H1 (cell line): ENCODE measurements around the gene CPD.

Experiments used
- CEBPB ChIP-seq: IDR thresholded peaks from 2 replicates; pipeline ENCODE4 v1.6.1; 2012; ENCODE audit warnings: low read depth, low read length
- EZH2 ChIP-seq: fragments of 200-600 bp; sonication (generic); IDR thresholded peaks from 2 replicates; pipeline ENCODE4 v1.7.1; 2012; ENCODE audit warnings: low read depth, mild to moderate bottlenecking, moderate library complexity, low read length, inconsistent platforms; ENCODE audit not compliant: severe bottlenecking
- GTF2F1 ChIP-seq: IDR thresholded peaks from 2 replicates; pipeline ENCODE4 v1.6.1; 2012; ENCODE audit warnings: low read depth, low read length, improper control_type of control experiment, borderline replicate concordance
- JUND ChIP-seq: IDR thresholded peaks from 2 replicates; pipeline ENCODE4 v1.6.1; 2011; ENCODE audit warnings: mild to moderate bottlenecking, improper control_type of control experiment, low read length
- PHF8 ChIP-seq: fragments of 200-600 bp; sonication (generic); conservative IDR thresholded peaks from 2 replicates; pipeline ENCODE4 v1.7.1; 2012; ENCODE audit warnings: low read depth, mild to moderate bottlenecking, inconsistent platforms, low read length, moderate library complexity
- POLR2A ChIP-seq, 2 experiments: IDR thresholded peaks; 1 replicate in 1 of 2; 2 replicates in 1 of 2; pipeline ENCODE4 v1.6.1; 2011; ENCODE audit warnings: low read depth in 2 of 2, low read length in 2 of 2, mild to moderate bottlenecking in 2 of 2; ENCODE audit errors: control extremely low read depth in 1 of 2
- POLR2AphosphoS5 ChIP-seq: IDR thresholded peaks from 2 replicates; pipeline ENCODE4 v1.6.1; 2011; ENCODE audit warnings: low read depth, low read length
- RBBP5 ChIP-seq: IDR thresholded peaks from 2 replicates; pipeline ENCODE4 v1.7.1; 2012; ENCODE audit warnings: low read depth, mild to moderate bottlenecking, inconsistent platforms, low read length, moderate library complexity, borderline replicate concordance
- RXRA ChIP-seq: IDR thresholded peaks from 2 replicates; pipeline ENCODE4 v1.6.1; 2011; ENCODE audit warnings: low read depth, mild to moderate bottlenecking, low read length, moderate library complexity; ENCODE audit not compliant: insufficient read depth
- SP1 ChIP-seq: IDR thresholded peaks from 2 replicates; pipeline ENCODE4 v1.6.1; 2011; ENCODE audit warnings: low read depth, low read length
- SP4 ChIP-seq: IDR thresholded peaks from 2 replicates; pipeline ENCODE4 v1.6.1; 2012; ENCODE audit warnings: low read length, inconsistent platforms
- TF ChIP-seq, protein P1 (sequence below), 3 experiments: IDR thresholded peaks; 1 replicate in 2 of 3; 2 replicates in 1 of 3; pipeline versions ENCODE4 v1.5.1 to v1.6.1; 2011; ENCODE audit warnings: low read length in 3 of 3, mild to moderate bottlenecking in 3 of 3, inconsistent platforms in 2 of 3, low read depth in 1 of 3, moderate library complexity in 1 of 3; ENCODE audit not compliant: insufficient read depth in 1 of 3; ENCODE audit errors: control extremely low read depth in 1 of 3

DNA sequence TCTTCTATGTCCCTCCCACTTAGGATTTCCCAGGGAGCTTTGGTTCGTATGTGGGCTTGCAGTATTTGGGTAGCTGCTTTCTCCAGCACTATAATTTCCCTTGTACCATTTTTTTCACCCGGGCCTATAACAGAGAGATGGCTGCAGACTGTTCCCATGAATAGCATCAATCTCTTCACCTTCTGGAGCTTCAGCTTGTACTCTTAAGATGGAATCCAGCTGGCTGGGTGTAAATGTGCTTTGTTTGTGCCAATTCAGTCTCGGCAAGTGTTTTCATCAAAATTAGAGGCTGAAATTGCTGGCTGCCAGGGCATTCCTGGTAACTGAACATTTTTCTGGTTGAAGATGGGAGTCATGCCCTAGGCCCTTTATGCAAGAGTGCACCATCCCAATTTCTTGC, 12.2 kb upstream of the CPD start:
- TF ChIP-seq EZH2 = no peak
- no peak for TF ChIP-seq SP1
- no peak for TF ChIP-seq PHF8
- TF ChIP-seq JUND = no peak
- no peak for TF ChIP-seq CEBPB
- TF ChIP-seq POLR2AphosphoS5 = no peak
- no peak for TF ChIP-seq SP4
- no peak for TF ChIP-seq GTF2F1
- TF ChIP-seq RXRA = no peak
- TF ChIP-seq, protein P1, sequence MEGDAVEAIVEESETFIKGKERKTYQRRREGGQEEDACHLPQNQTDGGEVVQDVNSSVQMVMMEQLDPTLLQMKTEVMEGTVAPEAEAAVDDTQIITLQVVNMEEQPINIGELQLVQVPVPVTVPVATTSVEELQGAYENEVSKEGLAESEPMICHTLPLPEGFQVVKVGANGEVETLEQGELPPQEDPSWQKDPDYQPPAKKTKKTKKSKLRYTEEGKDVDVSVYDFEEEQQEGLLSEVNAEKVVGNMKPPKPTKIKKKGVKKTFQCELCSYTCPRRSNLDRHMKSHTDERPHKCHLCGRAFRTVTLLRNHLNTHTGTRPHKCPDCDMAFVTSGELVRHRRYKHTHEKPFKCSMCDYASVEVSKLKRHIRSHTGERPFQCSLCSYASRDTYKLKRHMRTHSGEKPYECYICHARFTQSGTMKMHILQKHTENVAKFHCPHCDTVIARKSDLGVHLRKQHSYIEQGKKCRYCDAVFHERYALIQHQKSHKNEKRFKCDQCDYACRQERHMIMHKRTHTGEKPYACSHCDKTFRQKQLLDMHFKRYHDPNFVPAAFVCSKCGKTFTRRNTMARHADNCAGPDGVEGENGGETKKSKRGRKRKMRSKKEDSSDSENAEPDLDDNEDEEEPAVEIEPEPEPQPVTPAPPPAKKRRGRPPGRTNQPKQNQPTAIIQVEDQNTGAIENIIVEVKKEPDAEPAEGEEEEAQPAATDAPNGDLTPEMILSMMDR (IDR thresholded peaks at IDR 0.05; ENCODE audit: control extremely low read depth in 1 of 3, insufficient read depth in 1 of 3, low read depth in 1 of 3, low read length in 3 of 3) = no peak
- no peak for TF ChIP-seq RBBP5
- TF ChIP-seq POLR2A (IDR thresholded peaks at IDR 0.05; ENCODE audit: control extremely low read depth in 1 of 2, low read depth in 2 of 2, low read length in 2 of 2) = no peak
